Stimulated activated CD8-positive, alpha-beta memory T cell treated with anti-CD3 and anti-CD28 coated beads, Interleukin-12 subunit alpha, Interleukin-12 subunit beta, amount 100 ng/mL, for 24 hours (primary cell): ENCODE measurements around the gene PTPN7.
"Not testable (repeated sequence)": the region's sequence is repeated elsewhere in the genome, so short reads cannot be mapped to it uniquely, and the experiment has no call there.

Source experiments
- DNase-seq: peaks from one replicate; pipeline ENCODE4 v3.0.0-alpha.2; 2020; ENCODE audit errors: extremely low read depth

PTPN7 gene

DNA sequence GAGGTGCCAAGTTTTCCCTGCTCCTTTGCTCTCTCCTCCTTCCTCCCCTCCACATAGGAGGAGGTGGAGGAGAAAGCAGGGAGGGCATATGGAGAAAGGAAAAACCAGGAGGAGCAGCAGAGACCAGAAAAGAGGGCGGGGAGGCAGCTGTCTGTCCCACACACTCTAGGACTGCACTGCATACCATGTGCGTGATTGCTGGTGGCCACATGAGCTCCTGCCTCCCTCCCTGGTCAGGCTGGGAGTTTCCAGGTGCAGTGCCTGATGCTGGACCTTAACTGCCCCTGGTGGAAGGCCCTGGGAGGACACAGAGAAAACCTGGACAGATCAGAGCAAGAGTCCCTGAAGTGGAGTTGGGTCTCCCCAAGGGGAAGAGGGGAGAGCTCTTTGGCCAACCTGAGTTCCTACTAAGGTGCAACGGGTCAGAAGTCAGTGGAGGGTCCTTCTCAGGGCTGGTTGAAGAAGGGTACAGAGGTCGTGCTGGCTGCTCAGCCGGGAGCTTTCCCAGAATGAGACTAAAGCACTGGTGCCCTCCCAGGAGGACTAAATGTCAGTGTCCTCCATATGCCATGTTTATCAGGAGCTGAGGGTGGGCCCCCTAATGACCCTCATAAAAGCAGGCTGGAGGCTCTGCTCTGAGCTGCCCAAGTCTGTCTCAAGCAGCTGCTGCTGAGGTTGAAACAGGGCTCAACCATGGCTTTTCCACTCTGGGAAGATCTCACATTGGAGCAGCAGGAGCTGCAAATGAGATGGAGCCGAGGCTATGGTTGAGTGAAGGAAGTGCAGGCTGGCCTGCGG lies 29.7 kb upstream of the PTPN7 start:
- no peak for DNase-seq

GRCh38 chr1:202189001-202189790 lies 28.8 kb upstream of the PTPN7 start:
- peak; percentile 60 for DNase-seq

GRCh38 chr1:202187697-202188407 lies 27.4 kb upstream of the PTPN7 start:
- DNase-seq: no peak

DNA sequence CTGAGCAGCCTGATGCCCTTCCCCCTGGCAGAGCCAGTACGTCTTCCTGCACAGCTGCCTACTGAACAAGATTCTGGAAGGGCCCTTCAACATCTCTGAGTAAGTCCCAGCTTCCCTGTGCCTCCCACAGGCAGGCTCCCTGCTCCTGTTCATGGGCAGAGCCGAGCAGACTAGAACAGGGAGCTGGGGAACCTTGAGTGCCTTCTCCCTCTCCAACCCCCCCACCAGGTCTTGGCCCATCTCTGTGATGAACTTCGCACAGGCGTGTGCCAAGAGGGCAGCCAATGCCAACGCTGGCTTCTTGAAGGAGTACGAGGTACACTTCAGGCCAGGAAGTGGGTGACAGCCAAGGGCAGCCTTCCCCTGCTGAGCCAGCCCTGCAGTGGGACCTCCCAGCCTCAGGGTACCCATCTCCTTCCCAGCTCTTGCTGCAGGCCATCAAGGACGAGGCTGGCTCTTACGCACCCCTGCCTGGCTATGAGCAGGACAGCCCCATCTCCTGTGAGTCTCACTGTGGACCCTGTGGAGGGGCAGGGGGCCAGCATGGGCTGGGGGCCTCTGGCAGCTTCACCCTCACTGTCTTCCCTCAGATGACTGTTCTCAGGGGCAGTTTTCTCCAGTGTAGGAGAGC lies 26.8 kb upstream of the PTPN7 start:
- no peak for DNase-seq

GRCh38 chr1:202186327-202186726 lies 25.9 kb upstream of the PTPN7 start:
- DNase-seq: no peak

DNA sequence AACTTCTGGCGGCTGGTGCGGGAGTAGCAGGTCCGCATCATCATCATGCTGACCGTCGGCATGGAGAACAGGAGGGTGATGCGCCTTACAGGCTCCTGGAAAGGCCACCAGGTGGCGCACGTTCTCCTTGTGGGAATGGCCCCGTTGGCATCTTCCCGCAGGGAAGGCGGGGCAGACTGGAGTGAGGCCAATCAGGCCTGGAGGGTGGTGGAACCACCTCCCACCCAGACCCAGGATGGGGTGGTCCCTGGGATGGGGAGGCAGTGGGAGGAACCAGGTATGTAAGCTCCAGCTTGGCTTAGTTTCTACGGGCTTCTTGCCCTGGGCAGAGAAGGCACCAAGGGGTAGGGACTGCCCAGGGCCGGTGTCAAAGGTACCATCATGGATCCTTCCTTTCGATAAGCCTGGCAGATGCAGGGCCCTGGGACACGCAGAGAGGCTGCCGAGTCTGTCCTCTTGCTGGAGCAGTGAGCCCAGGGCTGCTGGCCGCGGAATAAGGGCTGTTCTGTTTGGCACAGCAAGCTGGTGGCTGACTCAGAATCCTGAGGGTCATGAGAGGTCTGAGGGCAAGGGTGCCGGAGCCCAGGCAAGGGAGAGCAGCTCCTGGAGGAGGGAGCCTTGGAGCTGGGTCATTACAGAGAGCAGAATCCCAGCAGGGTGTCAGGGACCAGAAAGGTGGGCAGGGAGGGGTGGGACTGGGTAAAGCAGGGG lies 24.5 kb upstream of the PTPN7 start:
- no peak for DNase-seq

GRCh38 chr1:202182040-202182877 lies 21.9 kb upstream of the PTPN7 start:
- no peak for DNase-seq

DNA sequence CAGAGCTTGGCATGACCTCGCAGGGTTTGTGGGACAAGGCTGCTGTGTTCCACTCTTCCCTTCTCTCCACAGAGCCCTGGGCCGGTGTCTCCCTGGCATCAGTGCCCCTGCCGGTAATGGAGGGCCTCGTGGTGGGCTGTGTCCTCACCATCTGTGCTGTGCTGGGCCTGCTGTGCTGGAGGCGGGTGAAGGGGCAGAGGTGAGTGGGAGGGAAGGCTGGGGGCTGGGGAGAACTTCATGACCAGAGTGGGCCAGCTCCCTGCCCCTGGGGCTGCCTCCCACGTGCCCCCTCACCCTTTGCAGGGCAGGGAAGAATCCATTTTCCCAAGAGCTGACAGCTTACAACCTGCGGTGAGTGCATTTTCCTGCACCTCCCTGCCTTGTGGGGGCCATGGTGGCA lies 21.2 kb upstream of the PTPN7 start:
- DNase-seq: no peak

DNA sequence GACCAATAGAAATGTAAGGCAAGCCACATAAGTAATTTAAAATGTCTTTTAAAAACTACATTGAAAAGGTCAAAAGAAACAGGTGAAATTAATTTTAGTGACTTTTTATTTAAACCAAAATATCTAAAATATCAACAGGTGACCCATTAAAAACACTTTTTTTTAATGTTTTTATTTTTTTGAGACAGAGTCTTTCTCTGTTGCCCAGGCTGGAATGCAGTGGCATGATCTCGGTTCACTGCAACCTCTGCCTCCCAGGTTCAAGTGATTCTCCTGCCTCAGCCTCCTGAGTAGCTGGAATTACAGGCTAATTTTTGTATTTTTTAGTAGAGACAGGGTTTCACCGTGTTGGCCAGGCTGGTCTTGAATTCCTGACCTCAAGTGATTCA lies 20.3 kb upstream of the PTPN7 start:
- not testable (repeated sequence) for DNase-seq

GRCh38 chr1:202179828-202180750 lies 19.7 kb upstream of the PTPN7 start:
- no peak for DNase-seq

DNA sequence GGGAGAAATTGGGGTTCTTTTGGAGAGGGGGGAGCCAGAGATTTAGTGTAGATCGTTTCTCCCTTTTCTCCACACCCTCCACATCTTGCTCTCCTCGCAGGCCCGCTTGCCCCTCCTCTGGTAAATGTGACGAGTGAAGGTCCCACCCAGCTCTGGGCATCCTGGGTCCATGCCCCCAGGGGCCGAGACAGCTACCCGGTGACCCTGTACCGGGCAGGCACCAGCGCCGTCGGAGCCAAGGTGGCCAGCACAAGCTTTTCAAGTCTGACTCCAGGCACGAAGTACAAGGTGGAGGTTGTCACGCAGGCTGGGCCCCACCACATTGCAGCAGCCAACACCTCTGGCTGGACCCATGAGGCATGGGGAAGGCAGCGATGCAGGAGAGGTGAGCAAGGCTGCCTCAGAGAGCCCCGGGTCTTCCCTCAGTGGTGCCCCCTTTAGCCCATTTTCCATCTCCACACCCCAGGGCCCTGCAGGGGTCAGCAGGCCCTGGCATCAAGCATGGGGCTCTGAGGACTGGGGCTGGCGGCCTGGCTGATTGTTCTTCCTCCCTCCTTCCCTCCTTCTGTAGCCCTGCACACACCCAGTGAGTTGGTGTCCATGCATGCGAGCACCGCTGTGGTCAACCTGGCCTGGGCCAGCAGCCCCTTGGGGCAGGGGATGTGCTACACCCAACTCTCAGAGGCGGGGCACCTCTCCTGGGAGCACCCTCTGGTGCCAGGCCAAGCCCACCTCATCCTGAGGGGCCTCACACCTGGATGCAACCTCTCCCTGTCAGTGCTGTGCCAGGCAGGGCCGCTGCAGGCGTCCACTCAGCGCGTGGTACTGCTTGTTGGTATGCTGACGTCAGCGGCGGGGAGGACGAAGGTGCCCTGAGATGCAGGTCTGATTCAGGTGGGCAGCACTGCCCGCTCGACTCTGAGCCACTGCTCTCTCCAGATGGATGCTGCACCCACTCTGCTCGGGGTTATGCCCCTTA lies 16.8 kb upstream of the PTPN7 start:
- DNase-seq: no peak

DNA sequence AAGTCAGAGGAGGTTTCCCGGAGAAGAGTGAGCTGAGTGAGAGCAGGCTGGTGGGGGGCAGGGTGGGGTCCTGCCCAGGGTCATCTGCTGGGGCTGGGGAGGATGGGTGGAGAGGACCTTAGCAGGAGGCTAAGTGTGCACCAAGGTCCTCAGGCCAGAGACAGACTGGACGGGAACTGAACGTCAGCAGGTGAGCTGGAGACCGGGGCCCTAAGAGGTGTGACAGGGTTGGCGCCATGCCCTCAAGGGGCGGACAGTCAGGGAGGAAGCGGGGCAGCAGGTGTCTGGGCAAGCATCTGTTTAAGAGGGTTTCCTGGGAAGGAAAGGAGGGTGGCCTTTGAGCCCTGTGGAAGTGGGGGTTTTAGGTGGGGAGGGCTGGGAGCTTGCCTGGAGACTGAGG lies 13.6 kb upstream of the PTPN7 start:
- DNase-seq: no peak

- no peak for DNase-seq
Observed at GRCh38 chr1:202172015-202172355, 11.6 kb upstream of the PTPN7 start.

- DNase-seq: no peak
Observed at GRCh38 chr1:202171292-202172014, 11.1 kb upstream of the PTPN7 start.

GRCh38 chr1:202170726-202171125 lies 10.3 kb upstream of the PTPN7 start:
- DNase-seq: no peak

- DNase-seq: no peak
Observed at GRCh38 chr1:202168861-202169260, 8.5 kb upstream of the PTPN7 start.

DNA sequence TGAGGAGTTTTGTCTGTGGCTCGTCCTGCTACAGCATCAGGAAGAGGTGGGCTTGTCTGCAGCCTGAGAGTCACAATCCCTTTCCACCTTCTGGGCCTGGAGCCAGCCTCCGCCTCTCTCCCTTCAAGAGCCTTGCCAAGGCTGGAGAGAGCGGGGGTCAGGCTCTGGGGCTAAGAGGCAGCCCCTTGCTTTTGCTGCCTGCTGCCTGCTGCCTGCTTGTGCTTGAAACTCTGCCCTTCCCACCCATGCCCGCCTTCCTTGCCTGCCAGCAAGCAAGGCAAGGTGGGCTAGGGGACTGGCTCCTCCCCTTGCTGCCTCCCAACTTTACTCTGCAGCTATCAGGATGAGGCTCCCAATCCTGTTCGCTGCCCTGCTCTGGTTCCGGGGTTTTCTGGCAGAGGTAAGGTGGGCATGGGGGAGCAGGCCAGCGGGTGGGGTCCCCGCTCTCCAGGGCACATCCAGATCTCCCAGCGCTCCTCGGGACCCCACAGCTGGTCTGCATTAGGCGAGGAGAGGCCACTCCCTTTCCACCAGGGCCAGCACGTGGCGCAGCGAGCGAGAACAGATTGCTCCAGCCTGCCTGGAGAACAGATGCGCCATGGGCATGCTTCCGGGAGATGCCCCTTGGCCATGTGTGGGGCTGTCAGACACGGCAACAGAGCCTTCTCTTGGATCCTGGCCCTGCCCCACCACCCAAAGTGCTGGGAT lies 7.5 kb upstream of the PTPN7 start:
- DNase-seq: no peak
